HepG2 (cell line): ENCODE results near the gene ZNF428. TPM values are rescaled to one million over a fixed set of nuclear protein-coding genes. Genes with fewer than 3 reads are reported as not detected.
A peak's percentile ranks its signal among the peaks of the same experiment; 100 is the strongest.

Experiments
- ARHGAP35 ChIP-seq: sonication (generic); formaldehyde crosslinking; IDR thresholded peaks from 2 replicates; pipeline ENCODE4 v1.9.0; 2022; ENCODE audit warnings: mild to moderate bottlenecking, inconsistent platforms, moderate library complexity, missing genetic modification reagents, borderline replicate concordance
- ATF6 ChIP-seq: sonication (generic); formaldehyde crosslinking; conservative IDR thresholded peaks from 2 replicates; pipeline ENCODE4 v1.4.0; 2020; ENCODE audit warnings: missing genetic modification reagents
- ESRRA ChIP-seq: sonication (generic); formaldehyde crosslinking; IDR thresholded peaks from 2 replicates; pipeline ENCODE4 v1.5.1; 2020; ENCODE audit warnings: mild to moderate bottlenecking, low read depth, missing genetic modification reagents
- FOXK2 ChIP-seq: fragments of 450-650 bp; IDR thresholded peaks from 2 replicates; pipeline ENCODE4 v1.6.1; 2016
- GATAD2A ChIP-seq: IDR thresholded peaks from 2 replicates; pipeline ENCODE4 v1.6.1; 2016
- MBNL3 ChIP-seq: fragments of 250-450 bp; sonication (Bioruptor Pico); conservative IDR thresholded peaks from 2 replicates; pipeline ENCODE4 v1.8.0; 2022; ENCODE audit warnings: mild to moderate bottlenecking, inconsistent platforms
- RBAK ChIP-seq: sonication (generic); formaldehyde crosslinking; IDR thresholded peaks from 2 replicates; pipeline ENCODE4 v1.5.1; 2020; ENCODE audit warnings: mild to moderate bottlenecking, missing genetic modification reagents
- SMAD3 ChIP-seq: sonication (generic); formaldehyde crosslinking; IDR thresholded peaks from 2 replicates; pipeline ENCODE4 v1.4.0; 2020; ENCODE audit warnings: missing genetic modification reagents
- SRF ChIP-seq: IDR thresholded peaks from 2 replicates; pipeline ENCODE4 v1.6.1; 2011; ENCODE audit warnings: mild to moderate bottlenecking, low read depth, low read length, moderate library complexity
- TRIM24 ChIP-seq: sonication (generic); formaldehyde crosslinking; IDR thresholded peaks from 2 replicates; pipeline ENCODE4 v1.8.0; 2022; ENCODE audit warnings: mild to moderate bottlenecking, missing genetic modification reagents
- ZIK1 ChIP-seq: sonication (generic); formaldehyde crosslinking; IDR thresholded peaks from 2 replicates; pipeline ENCODE4 v1.5.0; 2020; ENCODE audit warnings: mild to moderate bottlenecking, low read depth, missing genetic modification reagents, borderline replicate concordance
- ZNF207 ChIP-seq: fragments of 450-650 bp; IDR thresholded peaks from 2 replicates; pipeline ENCODE4 v1.6.1; 2016; ENCODE audit warnings: antibody characterized with exemption, borderline replicate concordance
- ZNF501 ChIP-seq: sonication (generic); formaldehyde crosslinking; IDR thresholded peaks from 2 replicates; pipeline ENCODE4 v1.5.1; 2020; ENCODE audit warnings: mild to moderate bottlenecking, moderate library complexity, missing genetic modification reagents
- ZNF616 ChIP-seq: sonication (generic); formaldehyde crosslinking; IDR thresholded peaks from 2 replicates; pipeline ENCODE4 v1.5.0; 2020; ENCODE audit warnings: low read depth, mild to moderate bottlenecking, missing genetic modification reagents
- ZNF670 ChIP-seq: sonication (generic); formaldehyde crosslinking; IDR thresholded peaks from 2 replicates; pipeline ENCODE4 v1.8.0; 2022; ENCODE audit warnings: mild to moderate bottlenecking, missing genetic modification reagents, borderline replicate concordance
- ZNF780A ChIP-seq: sonication (generic); formaldehyde crosslinking; IDR thresholded peaks from 2 replicates; pipeline ENCODE4 v1.8.0; 2022; ENCODE audit warnings: mild to moderate bottlenecking, missing genetic modification reagents, moderate library complexity
- ZXDC ChIP-seq: sonication (generic); formaldehyde crosslinking; IDR thresholded peaks from 2 replicates; pipeline ENCODE4 v1.5.0; 2020; ENCODE audit warnings: mild to moderate bottlenecking, missing genetic modification reagents
- polyA plus RNA-seq, 8 experiments: library from polyadenylated mRNA; depleted of rRNA in 3 of 8; stranded (reverse) in 7 of 8; unstranded in 1 of 8; fragments of >200 nt; fragmentation: Illumina TruSeq in 4 of 8; extraction: Trizol in 4 of 8; gene quantifications; 2 replicates each; pipeline versions ENCODE4 v1.2.1 to v1.2.3, GENCODE V29; 2011 to 2016; ENCODE audit warnings: low read depth in 4 of 8, missing spikeins in 1 of 8, mixed read lengths in 1 of 8; ENCODE audit not compliant: insufficient read depth in 1 of 8
- total RNA-seq, 5 experiments: library from RNA; depleted of rRNA; stranded (reverse); fragments of >200 nt; fragmentation: Illumina TruSeq; extraction: Trizol; gene quantifications; 2 replicates each; pipeline ENCODE4 v1.2.3, GENCODE V29; 2016; ENCODE audit warnings: low read depth in 1 of 5
- TF ChIP-seq, protein P1 (sequence below): sonication (generic); formaldehyde crosslinking; IDR thresholded peaks from 2 replicates; pipeline ENCODE4 v1.4.0; 2020; ENCODE audit warnings: missing genetic modification reagents
- TF ChIP-seq, protein P2 (sequence below): IDR thresholded peaks from 2 replicates; pipeline ENCODE4 v1.6.1; 2016

ZNF428 gene
- total and polyA plus RNA-seq, 2 of the 13 experiments (the other 11 are each of a cell fraction or from before 2014, with no cell fraction given): 10.4 to 26.9 TPM

GRCh38 chr19:43651758-43652545, 32.5 kb upstream of the ZNF428 start (continued):
- no peak for TF ChIP-seq ZNF780A
- TF ChIP-seq TRIM24: no peak
- no peak for TF ChIP-seq ESRRA (CRISPR knock-in tag)
- peak; percentile 82 for TF ChIP-seq ZNF501
- no peak for TF ChIP-seq FOXK2
- no peak for TF ChIP-seq RBAK (CRISPR knock-in tag)
- TF ChIP-seq ATF6 (CRISPR knock-in tag): no peak
- no peak for TF ChIP-seq SMAD3
- TF ChIP-seq ZNF670: no peak
- peak; percentile 59; the same call in 1 of the 2 replicates for TF ChIP-seq GATAD2A (CRISPR knock-in tag)
- no peak for TF ChIP-seq ZIK1 (CRISPR knock-in tag)
- TF ChIP-seq, protein P1, sequence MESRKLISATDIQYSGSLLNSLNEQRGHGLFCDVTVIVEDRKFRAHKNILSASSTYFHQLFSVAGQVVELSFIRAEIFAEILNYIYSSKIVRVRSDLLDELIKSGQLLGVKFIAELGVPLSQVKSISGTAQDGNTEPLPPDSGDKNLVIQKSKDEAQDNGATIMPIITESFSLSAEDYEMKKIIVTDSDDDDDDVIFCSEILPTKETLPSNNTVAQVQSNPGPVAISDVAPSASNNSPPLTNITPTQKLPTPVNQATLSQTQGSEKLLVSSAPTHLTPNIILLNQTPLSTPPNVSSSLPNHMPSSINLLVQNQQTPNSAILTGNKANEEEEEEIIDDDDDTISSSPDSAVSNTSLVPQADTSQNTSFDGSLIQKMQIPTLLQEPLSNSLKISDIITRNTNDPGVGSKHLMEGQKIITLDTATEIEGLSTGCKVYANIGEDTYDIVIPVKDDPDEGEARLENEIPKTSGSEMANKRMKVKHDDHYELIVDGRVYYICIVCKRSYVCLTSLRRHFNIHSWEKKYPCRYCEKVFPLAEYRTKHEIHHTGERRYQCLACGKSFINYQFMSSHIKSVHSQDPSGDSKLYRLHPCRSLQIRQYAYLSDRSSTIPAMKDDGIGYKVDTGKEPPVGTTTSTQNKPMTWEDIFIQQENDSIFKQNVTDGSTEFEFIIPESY (CRISPR knock-in tag): no peak
- no peak for TF ChIP-seq SRF
- no peak for TF ChIP-seq ARHGAP35
- TF ChIP-seq MBNL3 (CRISPR knock-in tag): no peak
- no peak for TF ChIP-seq ZNF616 (CRISPR knock-in tag)
- TF ChIP-seq ZNF207: no peak
- TF ChIP-seq ZXDC (CRISPR knock-in tag): no peak
- TF ChIP-seq, protein P2, sequence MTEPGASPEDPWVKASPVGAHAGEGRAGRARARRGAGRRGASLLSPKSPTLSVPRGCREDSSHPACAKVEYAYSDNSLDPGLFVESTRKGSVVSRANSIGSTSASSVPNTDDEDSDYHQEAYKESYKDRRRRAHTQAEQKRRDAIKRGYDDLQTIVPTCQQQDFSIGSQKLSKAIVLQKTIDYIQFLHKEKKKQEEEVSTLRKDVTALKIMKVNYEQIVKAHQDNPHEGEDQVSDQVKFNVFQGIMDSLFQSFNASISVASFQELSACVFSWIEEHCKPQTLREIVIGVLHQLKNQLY (CRISPR knock-in tag): no peak
